DND-41 (cell line): Measurements from ENCODE around the gene ZNF384.

Experiments
- CTCF ChIP-seq: IDR thresholded peaks from 2 replicates; pipeline ENCODE4 v1.5.1; 2012; ENCODE audit warnings: borderline replicate concordance, low read length, moderate library complexity, mild to moderate bottlenecking; ENCODE audit not compliant: poor library complexity, severe bottlenecking; ENCODE audit errors: extremely low read depth
- EZH2 ChIP-seq: IDR thresholded peaks from 3 replicates; pipeline ENCODE4 v1.6.1; 2012; ENCODE audit warnings: borderline replicate concordance, low read depth, mild to moderate bottlenecking, moderate library complexity, low read length, inconsistent platforms; ENCODE audit not compliant: severe bottlenecking

GRCh38 chr12:6653342-6653741 is 35.8 kb downstream of the ZNF384 start:
- TF ChIP-seq CTCF = no peak
- no peak for TF ChIP-seq EZH2
